IPS DF 6.9 (cell line): ENCODE data around the gene GNAL.
"Not testable (repeated sequence)": the region's sequence is repeated elsewhere in the genome, so short reads cannot be mapped to it uniquely, and the experiment has no call there.

ENCODE experiments used
- DNase-seq: peaks from one replicate; pipeline ENCODE4 v3.0.0-alpha.2; 2013; ENCODE audit warnings: low read depth, low spot score
- H3K27ac ChIP-seq: one replicate; pipeline ENCODE4 v1.5.1; 2013; ENCODE audit warnings: low read length, control low read depth
- H3K27me3 ChIP-seq: 2 replicates; pipeline ENCODE4 v1.6.1; 2013; ENCODE audit warnings: mild to moderate bottlenecking, low read length; ENCODE audit not compliant: control insufficient read depth, insufficient read depth
- H3K36me3 ChIP-seq: 2 replicates; pipeline ENCODE4 v1.6.1; 2013; ENCODE audit warnings: low read length; ENCODE audit not compliant: control insufficient read depth, insufficient read depth
- H3K4me1 ChIP-seq: 2 replicates; pipeline ENCODE4 v1.6.1; 2013; ENCODE audit warnings: low read length; ENCODE audit not compliant: control insufficient read depth, insufficient read depth
- H3K4me3 ChIP-seq: 2 replicates; pipeline ENCODE4 v1.5.1; 2013; ENCODE audit warnings: mild to moderate bottlenecking, low read length
- H3K9me3 ChIP-seq: 2 replicates; pipeline ENCODE4 v1.6.1; 2013; ENCODE audit warnings: low read length, inconsistent platforms; ENCODE audit not compliant: control insufficient read depth, insufficient read depth
- WGBS: extraction: QIAGEN DNeasy Blood & Tissue Kit; methylation state at CpG from one replicate; pipeline ENCODE4 v1.1.7; 2013; ENCODE audit warnings: mixed read lengths, missing lambda C conversion rate; ENCODE audit not compliant: insufficient read length, insufficient coverage; 5-methylcytosine and 5-hydroxymethylcytosine counted together

Gene GNAL

DNA sequence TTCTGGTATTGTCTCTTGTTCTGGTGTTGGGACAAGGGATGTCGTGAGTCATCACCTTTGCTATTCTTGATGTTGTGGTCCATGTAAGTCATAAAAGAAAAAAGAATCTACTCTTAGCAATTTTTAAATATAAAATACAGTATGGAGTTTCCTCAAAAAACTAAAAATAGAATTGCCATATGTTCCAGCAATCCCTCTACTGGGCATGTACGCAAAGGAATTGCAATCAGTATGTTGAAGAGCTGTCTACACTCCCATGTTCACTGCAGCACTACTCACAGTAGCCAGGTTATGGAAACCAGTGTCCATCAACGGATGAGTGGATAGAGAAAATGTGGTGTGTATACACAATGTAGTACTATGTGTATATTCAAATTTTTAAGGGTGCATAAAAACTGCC, 10.9 kb upstream of the GNAL start:
- whole genome bisulfite sequencing = no CpG with 5 or more reads among the region's 3 CpGs
- no peaks in the 10 kb centered on the region for H3K27me3 ChIP-seq
- H3K4me3 ChIP-seq = no peak overlapping the region
- H3K4me1 ChIP-seq = no peaks in the 10 kb centered on the region
- H3K27ac ChIP-seq = no peak overlapping the region
- no peaks in the 10 kb centered on the region for H3K36me3 ChIP-seq
- no peak for DNase-seq
- no peaks in the 10 kb centered on the region for H3K9me3 ChIP-seq

DNA sequence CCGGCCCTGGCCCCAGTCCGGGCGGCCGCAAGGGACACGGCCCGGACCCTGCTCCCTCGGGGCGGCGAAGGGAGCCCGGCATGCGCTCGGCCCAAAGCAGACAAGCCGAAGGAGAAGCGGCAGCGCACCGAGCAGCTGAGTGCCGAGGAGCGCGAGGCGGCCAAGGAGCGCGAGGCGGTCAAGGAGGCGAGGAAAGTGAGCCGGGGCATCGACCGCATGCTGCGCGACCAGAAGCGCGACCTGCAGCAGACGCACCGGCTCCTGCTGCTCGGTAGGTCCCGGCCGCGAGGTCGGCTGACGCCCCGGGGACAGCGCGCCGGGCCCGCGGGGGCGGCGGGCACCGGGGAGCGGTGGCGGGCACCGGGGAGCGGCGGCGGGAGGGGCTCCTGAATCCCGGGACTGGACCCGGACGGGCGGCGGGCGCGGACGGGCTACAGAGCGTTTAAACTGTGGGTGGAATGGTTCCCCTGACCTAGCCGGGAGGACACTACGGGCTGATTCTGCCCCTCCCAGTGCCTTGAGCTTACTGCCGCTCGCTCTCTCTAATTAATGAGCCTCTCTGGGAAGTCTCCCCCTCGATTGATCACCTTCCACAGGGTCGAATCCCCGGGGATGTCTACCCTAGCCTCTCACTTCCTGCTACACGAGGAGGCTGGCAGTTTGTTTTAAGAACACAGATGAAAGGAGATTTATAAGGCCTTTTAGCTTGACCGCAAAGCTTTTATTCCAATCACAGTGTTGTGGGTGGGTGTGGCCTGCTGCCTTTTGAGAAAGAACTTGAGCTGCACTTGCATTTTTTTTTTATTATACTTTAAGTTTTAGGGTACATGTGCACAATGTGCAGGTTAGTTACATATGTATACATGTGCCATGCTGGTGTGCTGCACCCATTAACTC, 853 bp downstream of the GNAL start:
- H3K4me1 ChIP-seq = no peaks in the 10 kb centered on the region
- H3K4me3 ChIP-seq = peak overlapping the region; percentile 80
- no peaks in the 10 kb centered on the region for H3K36me3 ChIP-seq
- DNase-seq = peak; percentile 22
- no CpG with 5 or more reads among the region's 72 CpGs for WGBS
- H3K9me3 ChIP-seq = no peaks in the 10 kb centered on the region
- H3K27me3 ChIP-seq = peaks cover 5% of the 10 kb centered on the region; the same call in 1 of the 2 replicates
- no peak overlapping the region for H3K27ac ChIP-seq

DNA sequence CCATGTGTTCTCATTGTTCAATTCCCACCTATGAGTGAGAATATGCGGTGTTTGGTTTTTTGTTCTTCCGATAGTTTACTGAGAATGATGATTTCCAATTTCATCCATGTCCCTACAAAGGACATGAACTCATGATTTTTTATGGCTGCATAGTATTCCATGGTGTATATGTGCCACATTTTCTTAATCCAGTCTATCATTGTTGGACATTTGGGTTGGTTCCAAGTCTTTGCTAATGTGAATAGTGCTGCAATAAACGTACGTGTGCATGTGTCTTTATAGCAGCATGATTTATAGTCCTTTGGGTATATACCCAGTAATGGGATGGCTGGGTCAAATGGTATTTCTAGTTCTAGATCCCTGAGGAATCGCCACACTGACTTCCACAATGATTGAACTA, 1.6 kb downstream of the GNAL start:
- H3K27me3 ChIP-seq, H3K4me3 ChIP-seq, H3K36me3 ChIP-seq, DNase-seq, H3K4me1 ChIP-seq, H3K9me3 ChIP-seq, H3K27ac ChIP-seq: not testable (repeated sequence)
- no CpG with 5 or more reads among the region's 5 CpGs for WGBS

DNA sequence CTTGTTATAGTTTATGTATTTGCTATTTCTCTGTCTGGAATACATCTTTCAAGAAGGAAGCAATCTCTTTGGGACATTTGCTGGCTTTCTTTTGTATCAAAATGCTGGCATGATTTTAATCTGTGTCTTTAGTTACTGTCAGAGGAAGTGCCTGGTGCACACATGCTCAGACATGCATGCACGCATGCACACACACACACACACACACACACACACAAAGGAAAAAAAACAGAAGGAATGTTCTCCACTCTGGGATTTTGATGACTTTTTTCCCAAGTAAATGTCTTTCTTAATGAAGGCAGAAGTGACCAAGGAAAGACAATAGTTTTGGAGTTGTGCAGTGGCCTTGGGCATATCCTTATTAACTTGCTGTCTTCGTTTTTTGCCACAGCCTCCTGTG, 6.7 kb downstream of the GNAL start:
- WGBS = no CpG with 5 or more reads among the region's 2 CpGs
- no peaks in the 10 kb centered on the region for H3K36me3 ChIP-seq
- DNase-seq = no peak
- no peaks in the 10 kb centered on the region for H3K9me3 ChIP-seq
- H3K27me3 ChIP-seq = no peaks in the 10 kb centered on the region
- no peak overlapping the region for H3K4me3 ChIP-seq
- H3K4me1 ChIP-seq = no peaks in the 10 kb centered on the region
- no peak overlapping the region for H3K27ac ChIP-seq

DNA sequence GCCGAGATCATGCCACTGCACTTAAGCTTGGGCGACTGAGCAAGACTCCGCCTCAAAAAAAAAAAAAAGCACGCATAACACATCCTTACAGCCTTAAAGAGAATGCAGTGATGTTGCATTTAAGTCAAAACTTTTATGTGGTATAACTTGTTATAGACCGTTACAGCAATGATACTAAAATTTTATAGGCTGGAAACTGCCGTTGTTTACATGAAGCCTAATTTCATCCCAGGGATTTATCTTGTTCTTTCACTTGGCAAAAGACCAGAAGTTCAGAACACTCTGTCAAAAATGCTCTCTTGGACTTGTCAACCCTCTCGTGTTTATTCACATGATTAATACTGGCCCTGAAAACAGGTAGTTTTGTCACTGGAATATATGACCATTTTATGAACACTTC, 7.4 kb downstream of the GNAL start:
- no peak for DNase-seq
- WGBS = no CpG with 5 or more reads among the region's 7 CpGs
- Histone ChIP-seq H3K36me3 (no peaks in the 10 kb centered on the region), H3K9me3 (no peaks in the 10 kb centered on the region), H3K4me1 (no peaks in the 10 kb centered on the region), H3K4me3 (no peak overlapping the region), H3K27me3 (no peaks in the 10 kb centered on the region), H3K27ac (no peak overlapping the region)

DNA sequence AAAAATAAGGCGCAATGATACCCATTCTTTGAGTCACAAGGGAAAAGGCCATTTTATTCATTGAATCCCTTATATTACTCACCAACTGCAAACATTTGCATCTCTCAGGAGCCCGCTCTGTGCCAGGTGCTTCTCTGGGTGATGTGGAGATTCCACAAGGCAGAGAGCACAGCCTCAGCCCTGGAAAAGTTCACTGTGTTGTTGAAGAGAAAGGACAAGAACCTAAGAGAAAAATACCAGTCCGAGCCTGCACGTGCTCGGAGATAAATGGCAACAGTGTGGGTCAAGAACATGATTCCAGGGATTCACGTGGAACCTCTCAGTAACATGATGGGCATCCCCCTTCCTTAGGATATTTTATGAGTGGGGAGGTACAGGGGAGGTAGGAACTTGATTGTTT, 11.8 kb downstream of the GNAL start:
- no CpG with 5 or more reads among the region's 6 CpGs for WGBS
- Histone ChIP-seq H3K4me3 (no peak overlapping the region), H3K27me3 (no peaks in the 10 kb centered on the region), H3K27ac (no peak overlapping the region), H3K36me3 (no peaks in the 10 kb centered on the region), H3K4me1 (peaks cover 2% of the 10 kb centered on the region; the same call in 1 of the 2 replicates), H3K9me3 (no peaks in the 10 kb centered on the region)
- DNase-seq = no peak

DNA sequence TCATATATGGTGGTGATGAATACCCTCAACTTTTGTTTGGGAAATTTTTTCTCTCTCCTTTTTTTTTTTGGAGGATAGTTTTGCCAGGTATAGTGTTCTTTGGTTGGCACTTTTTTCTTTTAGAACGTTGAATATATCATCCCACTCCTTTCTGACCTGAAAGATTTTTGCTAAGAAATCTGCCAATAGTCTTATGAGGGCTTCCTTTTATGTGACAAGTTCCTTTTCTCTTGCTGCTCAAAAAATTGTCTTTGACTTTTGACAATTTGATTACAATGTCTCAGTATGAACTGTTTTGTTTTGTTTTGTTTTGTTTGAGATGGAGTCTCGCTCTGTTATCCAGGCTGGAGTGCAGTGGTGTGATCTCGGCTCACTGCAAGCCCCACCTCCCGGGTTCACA, 21.5 kb downstream of the GNAL start:
- Histone ChIP-seq H3K27me3 (no peaks in the 10 kb centered on the region), H3K27ac (no peak overlapping the region), H3K36me3 (no peaks in the 10 kb centered on the region), H3K9me3 (no peaks in the 10 kb centered on the region), H3K4me1 (peaks cover 3% of the 10 kb centered on the region), H3K4me3 (no peak overlapping the region)
- WGBS = no CpG with 5 or more reads among the region's 4 CpGs
- no peak for DNase-seq

DNA sequence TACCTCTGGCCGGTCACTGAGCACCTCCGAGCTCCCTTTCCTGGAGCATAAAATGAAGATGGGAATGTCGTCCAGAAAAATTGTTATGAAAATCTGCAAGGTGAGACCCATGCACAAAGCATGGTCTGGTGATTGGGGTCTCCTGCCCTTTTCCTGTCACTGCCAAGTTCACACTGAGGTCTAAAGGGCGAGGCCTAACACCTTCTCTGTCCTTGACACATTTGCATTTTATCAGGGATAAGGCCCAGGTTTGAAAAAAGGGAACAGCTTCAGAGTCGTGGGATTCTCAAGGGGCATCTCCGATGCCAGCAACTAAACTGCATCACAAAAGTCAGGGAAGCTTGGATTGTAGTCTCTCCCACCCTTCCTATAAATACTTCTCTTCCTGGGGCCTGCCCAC, 24.7 kb downstream of the GNAL start:
- Histone ChIP-seq H3K36me3 (no peaks in the 10 kb centered on the region), H3K4me1 (peaks cover 3% of the 10 kb centered on the region), H3K27ac (no peak overlapping the region), H3K9me3 (no peaks in the 10 kb centered on the region), H3K4me3 (no peak overlapping the region), H3K27me3 (no peaks in the 10 kb centered on the region)
- WGBS = no CpG with 5 or more reads among the region's 6 CpGs
- DNase-seq = no peak

DNA sequence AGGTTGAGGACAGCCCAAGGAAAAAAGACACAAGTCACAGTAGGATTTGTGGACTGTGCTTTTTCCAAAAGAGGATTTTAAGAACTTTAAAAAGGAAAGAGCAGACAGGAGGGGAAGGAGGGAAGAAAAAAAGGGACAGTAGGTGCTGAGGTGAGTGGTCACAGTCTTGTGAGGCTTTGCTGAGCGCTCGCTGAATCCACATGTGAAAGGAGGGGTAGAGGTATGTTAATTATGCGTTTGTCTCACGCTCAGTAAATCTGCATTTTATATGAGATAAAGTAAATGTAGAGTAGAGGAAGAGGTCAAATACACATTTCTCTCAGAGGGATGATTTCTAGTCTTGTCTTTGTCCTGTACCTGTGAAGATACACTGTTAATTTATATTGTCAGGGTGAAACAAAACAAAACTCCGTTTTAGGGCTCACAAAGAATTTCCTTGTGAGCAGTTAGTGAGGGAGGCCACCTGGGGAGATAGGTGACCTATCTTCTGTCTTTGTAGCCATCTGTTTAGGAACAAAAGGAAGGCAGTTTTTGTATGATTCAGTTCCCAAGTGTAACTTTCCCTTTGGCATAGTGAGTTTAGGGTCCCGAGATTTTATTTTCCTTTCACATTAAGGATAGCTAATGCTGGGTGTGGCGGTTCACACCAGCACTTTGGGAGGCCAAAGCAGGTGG, 25.3 kb downstream of the GNAL start:
- H3K4me3 ChIP-seq = no peak overlapping the region
- H3K27ac ChIP-seq = no peak overlapping the region
- no peaks in the 10 kb centered on the region for H3K27me3 ChIP-seq
- H3K4me1 ChIP-seq = peaks cover 3% of the 10 kb centered on the region
- H3K36me3 ChIP-seq = no peaks in the 10 kb centered on the region
- no peaks in the 10 kb centered on the region for H3K9me3 ChIP-seq
- no CpG with 5 or more reads among the region's 7 CpGs for WGBS
- peak; percentile 27 for DNase-seq

DNA sequence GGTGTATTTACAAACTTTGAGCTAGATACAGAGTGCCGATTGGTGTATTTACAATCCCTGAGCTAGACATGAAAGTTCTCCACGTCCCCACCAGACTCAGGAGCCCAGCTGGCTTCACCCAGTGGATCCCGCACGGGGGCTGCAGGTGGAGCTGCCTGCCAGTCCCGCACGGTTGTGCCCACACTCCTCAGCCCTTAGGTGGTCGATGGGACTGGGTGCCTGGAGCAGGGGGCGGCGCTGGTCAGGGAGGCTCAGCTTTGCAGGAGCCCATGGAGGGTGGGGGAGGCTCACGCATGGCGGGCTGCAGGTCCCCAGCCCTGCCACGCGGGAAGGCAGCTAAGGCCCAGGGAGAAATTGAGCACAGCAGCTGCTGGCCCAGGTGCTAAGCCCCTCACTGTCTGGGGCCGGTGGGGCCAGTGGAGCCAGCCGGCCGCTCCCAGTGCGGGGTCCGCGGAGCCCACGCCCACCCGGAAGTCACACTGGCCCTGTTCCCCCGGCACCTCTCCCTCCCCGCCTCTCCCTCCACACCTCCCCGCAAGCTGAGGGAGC, 27.8 kb downstream of the GNAL start:
- not testable (repeated sequence) for H3K9me3 ChIP-seq, H3K27ac ChIP-seq, H3K4me3 ChIP-seq, H3K36me3 ChIP-seq, DNase-seq, H3K4me1 ChIP-seq, H3K27me3 ChIP-seq
- no CpG with 5 or more reads among the region's 24 CpGs for WGBS
